Fibroblast of pulmonary artery (primary cell): ENCODE measurements around the gene LILRA6.
"Not testable (repeated sequence)": the region's sequence is repeated elsewhere in the genome, so short reads cannot be mapped to it uniquely, and the experiment has no call there.

Experiments
- DNase-seq: peaks from one replicate; pipeline ENCODE4 v3.0.0-alpha.2; 2010; ENCODE audit warnings: low read depth
- H3K4me3 ChIP-seq: replicated peaks from 2 replicates; pipeline ENCODE4 v1.5.1; 2011; ENCODE audit warnings: low read depth, mild to moderate bottlenecking, control low read depth, low read length, moderate library complexity
- CTCF ChIP-seq: IDR thresholded peaks from 2 replicates; pipeline ENCODE4 v1.5.1; 2011; ENCODE audit warnings: mild to moderate bottlenecking, control low read depth, low read length, inconsistent platforms; ENCODE audit errors: missing control alignments

LILRA6 gene

GRCh38 chr19:54242646-54243045 lies at the start of gene LILRA6:
TSS of gene LILRA6 (minus strand) at chr19:54242790.
- DNase-seq, H3K4me3 ChIP-seq: not testable (repeated sequence)

- DNase-seq, H3K4me3 ChIP-seq: not testable (repeated sequence)
These were observed 46.6 kb upstream of the LILRA6 start for GRCh38 chr19:54289160-54289559.

- no peak for TF ChIP-seq CTCF
- DNase-seq, result peak; percentile 4
- H3K4me3 ChIP-seq, result no peak overlapping the region
These were observed 44.9 kb upstream of the LILRA6 start for GRCh38 chr19:54287456-54287855.

GRCh38 chr19:54286283-54286682 lies 43.7 kb upstream of the LILRA6 start:
- DNase-seq, H3K4me3 ChIP-seq: not testable (repeated sequence)

GRCh38 chr19:54285427-54286056 lies 43.0 kb upstream of the LILRA6 start:
- not testable (repeated sequence) for H3K4me3 ChIP-seq, DNase-seq

- no peak overlapping the region for H3K4me3 ChIP-seq
- no peak for DNase-seq
- TF ChIP-seq CTCF, result no peak
These were observed 40.3 kb upstream of the LILRA6 start for GRCh38 chr19:54282686-54283470.

GRCh38 chr19:54281729-54282075 lies 39.1 kb upstream of the LILRA6 start:
- not testable (repeated sequence) for DNase-seq, H3K4me3 ChIP-seq

- no peak for TF ChIP-seq CTCF
- no peak within 1 kb of the TSS for H3K4me3 ChIP-seq
- DNase-seq, result no peak
These were observed 38.6 kb upstream of the LILRA6 start, which contains the start of gene LILRB2 for GRCh38 chr19:54281007-54281728. TSS of gene LILRB2 (minus strand) at chr19:54281110. CDS start at chr19:54280496, 614 bp downstream.

GRCh38 chr19:54280441-54280840 lies 37.9 kb upstream of the LILRA6 start:
- DNase-seq, H3K4me3 ChIP-seq: not testable (repeated sequence)

GRCh38 chr19:54280025-54280424 lies 37.4 kb upstream of the LILRA6 start:
- H3K4me3 ChIP-seq, DNase-seq: not testable (repeated sequence)
